Measurements from ENCODE around the gene BTAF1.
A peak's percentile ranks its signal among the peaks of the same experiment; 100 is the strongest.
"Not testable (repeated sequence)": the region's sequence is repeated elsewhere in the genome, so short reads cannot be mapped to it uniquely, and the experiment has no call there.

Gene BTAF1

GRCh38 chr10:91923371-91924211 lies at the start of gene BTAF1:
TSS of gene BTAF1 (plus strand) at chr10:91923770. CDS start at chr10:91924077, 307 bp downstream.
- DNase-seq (ENCODE audit: low read depth in 2 of 2) = peak; percentile 80 to 84

GRCh38 chr10:91875156-91875555 lies 48.4 kb upstream of the BTAF1 start:
- no peak for DNase-seq (ENCODE audit: low read depth in 2 of 2)

GRCh38 chr10:91875779-91876178 lies 47.8 kb upstream of the BTAF1 start:
- no peak for DNase-seq (ENCODE audit: low read depth in 2 of 2)

GRCh38 chr10:91879515-91880170 lies 43.9 kb upstream of the BTAF1 start:
- no peak for DNase-seq (ENCODE audit: low read depth in 2 of 2)

GRCh38 chr10:91880310-91880709 lies 43.3 kb upstream of the BTAF1 start:
- no peak for DNase-seq (ENCODE audit: low read depth in 2 of 2)

- DNase-seq (ENCODE audit: low read depth in 2 of 2) = no peak
Measured at GRCh38 chr10:91883549-91884444, 39.8 kb upstream of the BTAF1 start.

- no peak for DNase-seq (ENCODE audit: low read depth in 2 of 2)
Measured at GRCh38 chr10:91884536-91884935, 39.0 kb upstream of the BTAF1 start.

GRCh38 chr10:91885362-91886079 lies 38.0 kb upstream of the BTAF1 start:
- DNase-seq (ENCODE audit: low read depth in 2 of 2) = no peak

- DNase-seq (ENCODE audit: low read depth in 2 of 2) = no peak
Measured at GRCh38 chr10:91886954-91887271, 36.7 kb upstream of the BTAF1 start.

- no peak for DNase-seq (ENCODE audit: low read depth in 2 of 2)
Measured at GRCh38 chr10:91887272-91888076, 36.1 kb upstream of the BTAF1 start.

- no peak for DNase-seq (ENCODE audit: low read depth in 2 of 2)
Measured at GRCh38 chr10:91891125-91892001, 32.2 kb upstream of the BTAF1 start.

- no peak for DNase-seq (ENCODE audit: low read depth in 2 of 2)
Measured at GRCh38 chr10:91893051-91893450, 30.5 kb upstream of the BTAF1 start.

- not testable (repeated sequence) for DNase-seq (ENCODE audit: low read depth in 2 of 2)
Measured at GRCh38 chr10:91894261-91894685, 29.3 kb upstream of the BTAF1 start.

- DNase-seq (ENCODE audit: low read depth in 2 of 2) = no peak
Measured at GRCh38 chr10:91896212-91896756, 27.3 kb upstream of the BTAF1 start.

GRCh38 chr10:91897421-91897820 lies 26.1 kb upstream of the BTAF1 start:
- no peak for DNase-seq (ENCODE audit: low read depth in 2 of 2)

GRCh38 chr10:91901784-91902677 lies 21.5 kb upstream of the BTAF1 start:
- no peak for DNase-seq (ENCODE audit: low read depth in 2 of 2)

GRCh38 chr10:91907033-91907594 lies 16.5 kb upstream of the BTAF1 start:
- no peak for DNase-seq (ENCODE audit: low read depth in 2 of 2)

- DNase-seq (ENCODE audit: low read depth in 2 of 2) = no peak
Measured at GRCh38 chr10:91907914-91908336, 15.6 kb upstream of the BTAF1 start.
